SK-N-SH treated with all-trans-retinoic acid at 6 μM for 48 hours (cell line): ENCODE data around the gene TIMMDC1.

Source experiments
- RARB ChIP-seq: fragments of 250-450 bp; sonication (Bioruptor Pico); IDR thresholded peaks from 2 replicates; pipeline ENCODE4 v1.8.0; 2021; ENCODE audit warnings: mild to moderate bottlenecking, moderate library complexity
- ZC3H10 ChIP-seq: fragments of 250-450 bp; sonication (Bioruptor Pico); IDR thresholded peaks from 2 replicates; pipeline ENCODE4 v1.5.1; 2021; ENCODE audit warnings: mild to moderate bottlenecking, moderate library complexity
- ZNF70 ChIP-seq: fragments of 450-650 bp; formaldehyde crosslinking; IDR thresholded peaks from 2 replicates; pipeline ENCODE4 v1.5.0; 2020; ENCODE audit warnings: mild to moderate bottlenecking, moderate library complexity
- TF ChIP-seq, protein P1 (sequence below): fragments of 250-450 bp; sonication (Bioruptor Pico); IDR thresholded peaks from 2 replicates; pipeline ENCODE4 v1.8.0; 2020; ENCODE audit warnings: mild to moderate bottlenecking, moderate library complexity, borderline replicate concordance

DNA sequence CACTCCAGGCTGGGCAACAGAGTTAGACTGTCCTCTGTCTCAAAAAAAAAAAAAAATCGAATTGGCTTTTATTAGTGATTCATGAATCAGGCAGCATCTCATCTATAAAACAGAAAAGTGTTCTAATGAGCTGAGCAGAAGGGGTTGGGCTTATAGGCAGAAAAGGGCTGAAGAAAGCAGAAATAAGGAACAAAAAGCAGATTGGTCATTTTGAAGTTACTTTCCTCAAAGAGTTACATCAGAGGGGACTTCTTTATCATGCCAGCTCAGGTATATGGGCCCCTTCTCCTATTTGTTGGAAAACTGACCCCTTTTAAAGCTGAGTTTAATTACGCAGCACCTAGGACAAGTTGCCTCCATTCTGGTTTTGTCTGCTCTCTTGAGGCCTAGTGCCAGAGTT lies 30.3 kb upstream of the TIMMDC1 start:
- TF ChIP-seq ZNF70 (CRISPR knock-in tag) = no peak
- TF ChIP-seq, protein P1, sequence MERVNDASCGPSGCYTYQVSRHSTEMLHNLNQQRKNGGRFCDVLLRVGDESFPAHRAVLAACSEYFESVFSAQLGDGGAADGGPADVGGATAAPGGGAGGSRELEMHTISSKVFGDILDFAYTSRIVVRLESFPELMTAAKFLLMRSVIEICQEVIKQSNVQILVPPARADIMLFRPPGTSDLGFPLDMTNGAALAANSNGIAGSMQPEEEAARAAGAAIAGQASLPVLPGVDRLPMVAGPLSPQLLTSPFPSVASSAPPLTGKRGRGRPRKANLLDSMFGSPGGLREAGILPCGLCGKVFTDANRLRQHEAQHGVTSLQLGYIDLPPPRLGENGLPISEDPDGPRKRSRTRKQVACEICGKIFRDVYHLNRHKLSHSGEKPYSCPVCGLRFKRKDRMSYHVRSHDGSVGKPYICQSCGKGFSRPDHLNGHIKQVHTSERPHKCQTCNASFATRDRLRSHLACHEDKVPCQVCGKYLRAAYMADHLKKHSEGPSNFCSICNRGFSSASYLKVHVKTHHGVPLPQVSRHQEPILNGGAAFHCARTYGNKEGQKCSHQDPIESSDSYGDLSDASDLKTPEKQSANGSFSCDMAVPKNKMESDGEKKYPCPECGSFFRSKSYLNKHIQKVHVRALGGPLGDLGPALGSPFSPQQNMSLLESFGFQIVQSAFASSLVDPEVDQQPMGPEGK (CRISPR knock-in tag) = no peak
- no peak for TF ChIP-seq RARB (CRISPR knock-in tag)
- no peak for TF ChIP-seq ZC3H10 (CRISPR knock-in tag)
